ENCODE data around the gene LYSET.
A peak's percentile ranks its signal among the peaks of the same experiment; 100 is the strongest.
"Not testable (repeated sequence)": the region's sequence is repeated elsewhere in the genome, so short reads cannot be mapped to it uniquely, and the experiment has no call there.

The LYSET gene

GRCh38 chr14:93169619-93170018 lies 15.5 kb upstream of the LYSET start:
- DNase-seq: not testable (repeated sequence)

GRCh38 chr14:93170141-93170540 lies 15.0 kb upstream of the LYSET start:
- not testable (repeated sequence) for DNase-seq

GRCh38 chr14:93171376-93171775 lies 13.7 kb upstream of the LYSET start:
- no peak for DNase-seq

DNA sequence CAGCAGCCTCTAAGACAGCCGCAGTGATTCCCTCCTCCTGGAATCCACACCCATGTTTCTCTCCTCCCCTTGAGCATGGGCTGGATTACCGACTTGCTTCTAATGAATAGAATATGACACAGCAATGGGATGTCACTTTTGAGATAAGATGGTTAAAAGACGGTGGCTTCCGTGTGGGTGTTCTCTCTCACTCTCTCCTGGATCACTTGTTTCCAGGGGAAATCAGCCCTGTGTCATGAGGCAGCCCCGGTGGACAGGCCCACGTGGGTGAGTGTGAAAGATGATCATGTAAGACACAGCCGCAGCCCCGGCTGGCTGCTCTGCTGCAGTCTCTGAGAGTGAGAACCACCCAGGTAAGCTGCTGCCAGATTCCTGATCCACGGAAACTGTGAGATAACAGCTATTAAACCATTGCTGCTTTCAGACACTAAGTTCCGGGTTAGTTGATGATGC lies 11.1 kb upstream of the LYSET start:
- DNase-seq: peak; percentile 27

DNA sequence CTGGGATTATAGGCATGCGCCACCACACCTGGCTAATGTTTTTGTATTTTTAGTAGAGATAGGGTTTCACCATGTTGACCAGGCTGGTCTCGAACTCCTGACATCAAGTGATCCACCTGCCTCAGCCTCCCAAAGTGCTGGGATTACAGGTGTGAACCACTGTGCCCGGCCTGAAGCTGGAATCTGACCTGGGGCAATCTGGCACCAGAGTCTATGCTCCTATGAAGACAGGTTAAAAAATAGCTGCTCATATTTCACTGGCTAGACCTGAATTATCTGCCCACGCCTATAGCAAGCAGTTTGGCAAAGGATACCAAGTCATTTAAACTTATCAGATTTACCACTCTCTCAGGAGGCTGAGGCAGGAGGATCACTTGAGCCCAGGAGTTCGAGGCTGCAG lies 10.4 kb upstream of the LYSET start:
- not testable (repeated sequence) for DNase-seq

GRCh38 chr14:93175492-93175891 lies 9.6 kb upstream of the LYSET start:
- DNase-seq: no peak

GRCh38 chr14:93183596-93184317 lies 1.4 kb upstream of the LYSET start:
- no peak for DNase-seq

- DNase-seq: peak; percentile 63
These were observed 218 bp downstream of the LYSET start for GRCh38 chr14:93185349-93185720.

- DNase-seq: no peak
These were observed 1.3 kb downstream of the LYSET start for GRCh38 chr14:93186466-93186865.

DNA sequence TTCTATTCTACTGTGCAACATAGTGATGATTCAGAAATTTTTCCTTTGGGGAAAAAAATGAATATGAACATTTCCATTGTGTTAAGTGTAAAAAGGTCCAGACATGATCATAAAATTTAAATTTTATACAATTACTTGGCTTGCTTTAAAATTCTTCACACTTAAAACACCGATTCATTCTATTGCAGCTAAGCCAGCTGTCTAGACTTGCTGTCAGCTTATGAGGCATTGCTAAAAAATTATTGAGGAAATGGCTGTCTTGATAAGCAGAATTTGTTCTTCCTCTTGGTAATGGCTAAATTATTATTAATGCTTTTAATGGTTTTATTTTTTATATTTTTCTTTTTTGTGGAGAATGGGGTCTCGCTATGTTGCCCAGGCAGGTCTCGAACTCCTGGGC lies 1.8 kb downstream of the LYSET start:
- no peak for DNase-seq

DNA sequence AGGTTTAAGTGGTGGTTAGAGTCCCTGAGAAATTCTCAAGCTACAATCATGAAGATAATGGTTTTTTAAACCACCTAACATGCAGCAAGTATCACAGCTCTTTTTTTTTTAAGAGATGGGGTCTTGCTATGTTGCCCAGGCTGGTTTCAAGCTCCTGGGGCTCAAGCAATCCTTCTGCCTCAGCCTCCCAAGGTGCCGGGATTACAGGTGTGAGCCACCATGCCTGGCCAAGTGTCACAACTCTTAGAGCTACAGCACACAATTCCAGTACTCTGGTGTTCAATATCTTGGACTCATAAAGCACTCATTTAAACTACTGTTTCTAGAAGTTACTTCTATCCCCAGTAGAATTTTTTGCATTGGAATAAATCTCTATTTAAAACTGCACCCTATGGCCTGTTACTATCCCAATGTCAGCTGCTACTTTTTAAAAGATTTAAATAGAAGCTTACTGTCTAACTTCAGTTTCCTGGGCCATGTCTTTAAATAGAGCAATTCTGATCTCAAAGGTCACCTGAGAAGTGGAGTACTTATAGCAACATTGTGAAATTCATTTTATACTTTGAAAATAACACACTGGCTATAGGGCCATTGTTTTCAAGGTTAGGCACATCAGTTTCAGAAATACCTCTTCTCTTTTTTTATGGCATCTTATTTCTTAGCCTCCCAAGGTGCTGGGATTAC lies 10.3 kb downstream of the LYSET start:
- no peak for DNase-seq

- DNase-seq: no peak
These were observed 13.9 kb downstream of the LYSET start for GRCh38 chr14:93199031-93199430.

DNA sequence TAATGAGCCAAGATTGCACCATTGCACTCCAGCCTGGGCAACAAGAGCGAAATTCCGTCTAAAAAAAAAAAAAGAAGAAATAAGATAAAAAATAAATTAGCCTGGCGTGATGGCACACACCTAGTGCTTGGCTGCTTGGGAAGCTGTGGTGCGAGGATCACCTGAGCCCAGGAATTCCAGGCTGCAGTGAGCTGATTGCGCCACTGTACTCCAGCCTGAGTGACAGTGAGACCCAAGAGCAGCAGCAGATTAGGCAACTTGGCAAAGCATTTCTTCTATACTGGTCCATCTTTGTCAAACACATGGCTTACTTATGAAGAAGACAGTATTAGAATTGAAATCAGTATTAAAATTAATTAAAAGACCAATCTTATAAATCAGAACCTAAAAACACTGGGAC lies 15.4 kb downstream of the LYSET start:
- DNase-seq: no peak

DNA sequence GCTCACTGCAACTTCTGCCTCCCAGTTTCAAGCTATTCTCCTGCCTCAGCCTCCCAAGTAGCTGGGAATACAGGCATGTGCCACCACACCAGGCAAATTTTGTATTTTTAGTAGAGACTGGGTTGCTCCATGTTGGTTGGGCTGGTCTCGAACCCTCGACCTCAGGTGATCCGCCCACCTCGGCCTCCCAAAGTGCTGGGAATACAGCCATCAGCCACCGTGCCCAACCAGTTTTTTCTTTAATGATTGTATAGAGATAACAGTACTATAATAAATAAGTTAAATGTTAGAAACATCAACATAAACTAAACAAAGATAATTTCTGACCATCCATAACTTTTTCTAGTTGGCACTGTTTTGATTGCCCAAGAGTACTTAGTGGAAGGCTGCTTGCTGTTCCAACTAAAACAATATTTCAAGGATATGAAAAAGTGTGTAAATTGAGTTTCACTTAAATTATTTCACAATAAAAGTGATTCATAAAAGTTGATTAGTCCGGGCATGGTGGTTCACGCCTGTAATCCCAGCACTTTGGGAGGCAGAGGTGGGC lies 16.1 kb downstream of the LYSET start:
- DNase-seq: no peak

DNA sequence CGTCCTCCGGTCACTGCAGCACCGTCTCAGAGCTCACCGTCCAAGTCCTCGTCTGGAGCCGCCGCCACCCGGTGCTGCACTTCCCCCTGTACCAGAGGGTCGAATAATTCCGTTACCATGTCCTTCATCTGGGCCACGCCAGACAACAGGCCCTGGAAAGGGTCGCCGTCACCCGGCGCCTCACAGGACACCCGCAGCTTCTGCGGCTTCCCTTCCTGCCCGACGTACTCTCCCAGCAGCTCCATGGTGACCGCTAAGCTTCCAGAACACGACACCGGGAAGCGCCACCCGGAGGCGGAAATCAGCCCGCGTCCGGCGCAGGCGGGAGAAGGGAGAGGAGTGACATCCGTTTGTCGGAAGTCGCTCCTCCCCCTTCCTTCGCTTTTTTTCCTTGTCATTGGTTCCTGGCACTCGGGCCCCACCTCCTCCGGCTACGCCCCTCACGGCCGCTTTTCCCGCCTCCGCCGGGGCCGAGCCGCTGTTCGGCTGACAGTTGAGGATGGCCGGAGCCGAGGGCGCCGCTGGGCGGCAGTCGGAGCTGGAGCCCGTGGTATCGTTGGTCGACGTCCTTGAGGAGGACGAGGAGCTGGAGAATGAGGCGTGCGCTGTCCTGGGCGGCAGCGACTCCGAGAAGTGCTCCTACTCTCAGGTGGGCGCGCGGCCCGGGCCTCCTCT lies 21.8 kb downstream of the LYSET start, which contains the start of the genes GON7 and UBR7:
GON7 (minus strand) TSS at position 273 of the 675 bp plus-strand sequence; CDS start at position 245, 28 bp downstream.
UBR7 (plus strand) TSS at position 464 of the 675 bp plus-strand sequence; CDS start at position 500, 36 bp downstream.
- peak; percentile 97 for DNase-seq

DNA sequence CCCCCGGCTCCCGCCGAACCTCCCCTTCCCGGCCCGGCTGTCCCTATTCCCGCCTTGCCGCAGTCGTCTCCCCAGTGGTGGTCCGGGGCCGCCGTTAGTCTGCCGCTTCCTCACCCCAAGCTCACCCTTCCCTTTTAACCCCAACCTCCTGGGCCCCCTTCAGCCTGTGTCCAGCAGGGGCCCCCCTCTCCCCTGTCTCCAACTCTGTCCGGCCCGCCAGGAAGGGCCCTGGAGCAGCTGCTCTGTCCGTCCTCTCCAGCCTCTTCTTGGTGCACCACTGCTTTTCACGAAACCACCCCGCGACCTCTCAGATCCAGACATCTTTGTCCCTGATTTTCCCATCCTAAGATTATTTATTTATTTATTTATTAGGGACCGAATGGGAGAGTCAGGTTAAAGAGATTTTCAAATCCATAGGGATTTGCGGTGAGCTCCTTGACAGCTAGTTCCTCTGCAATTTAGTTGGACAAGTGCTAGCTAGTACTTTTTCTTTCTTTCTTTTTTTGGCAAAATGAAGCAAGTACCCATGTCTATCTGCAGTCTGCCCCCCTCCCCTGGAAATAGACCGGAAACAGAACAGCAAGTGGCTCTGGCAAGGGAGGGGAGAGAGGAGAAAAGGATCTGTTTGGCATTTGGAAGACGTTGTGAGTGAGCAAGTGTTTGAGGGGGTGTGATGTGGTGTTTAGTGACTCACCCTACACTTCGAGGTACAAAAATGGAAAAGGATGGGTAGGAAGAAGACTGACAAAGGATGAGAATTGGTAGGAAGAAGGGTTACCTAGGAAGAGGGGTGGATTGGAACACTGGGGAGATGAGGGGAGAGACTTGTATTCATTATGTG lies 22.6 kb downstream of the LYSET start:
- DNase-seq: no peak

DNA sequence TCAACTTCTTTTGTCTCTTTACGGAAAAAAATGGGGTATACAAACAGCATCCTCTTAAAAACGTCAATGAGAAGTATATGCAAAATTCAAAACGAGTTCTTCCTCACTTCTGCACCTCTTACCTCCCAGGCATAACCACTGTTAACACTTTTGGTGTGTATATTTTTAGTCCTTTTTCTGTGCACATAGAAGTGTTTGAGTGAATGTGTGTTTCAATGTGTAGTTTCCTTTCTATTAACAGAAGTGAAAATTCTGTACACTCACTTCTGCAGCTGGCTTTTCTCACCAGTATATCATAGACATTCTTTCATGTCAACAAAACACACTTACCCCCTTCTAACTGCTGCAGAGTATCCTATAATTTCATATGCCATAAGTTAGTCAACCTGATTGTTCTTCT lies 27.3 kb downstream of the LYSET start:
- DNase-seq: no peak

GRCh38 chr14:93214598-93214997 lies 29.5 kb downstream of the LYSET start:
- no peak for DNase-seq

DNA sequence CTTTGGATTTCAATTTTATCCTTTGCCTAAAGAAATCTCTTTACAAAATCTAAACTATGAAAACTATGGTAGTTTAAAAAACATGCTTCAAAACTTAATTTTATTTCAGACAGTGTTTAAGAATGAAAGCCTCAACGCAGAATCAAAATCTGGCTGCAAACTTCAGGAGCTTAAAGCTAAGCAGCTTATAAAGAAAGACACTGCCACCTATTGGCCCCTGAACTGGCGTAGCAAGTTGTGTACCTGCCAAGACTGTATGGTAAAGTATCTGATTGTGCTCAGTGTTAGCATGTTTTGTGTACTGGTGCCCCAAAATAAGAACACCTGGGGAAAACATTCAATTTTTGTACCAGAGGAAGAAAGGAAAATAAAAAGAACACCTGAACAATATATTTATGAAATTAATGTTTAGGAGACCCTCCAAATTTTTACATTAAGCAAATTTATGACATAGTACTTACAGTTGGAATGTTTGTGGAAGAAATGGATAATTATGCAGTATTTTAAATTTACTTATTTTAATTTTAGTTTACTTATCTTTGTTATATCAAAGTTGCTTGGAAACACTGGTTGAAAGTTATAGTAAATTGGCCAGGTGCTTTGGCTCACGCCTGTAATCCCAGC lies 34.1 kb downstream of the LYSET start:
- no peak for DNase-seq

GRCh38 chr14:93220509-93220908 lies 35.4 kb downstream of the LYSET start:
- DNase-seq: no peak

- no peak for DNase-seq
These were observed 38.4 kb downstream of the LYSET start for GRCh38 chr14:93223565-93223964.

DNA sequence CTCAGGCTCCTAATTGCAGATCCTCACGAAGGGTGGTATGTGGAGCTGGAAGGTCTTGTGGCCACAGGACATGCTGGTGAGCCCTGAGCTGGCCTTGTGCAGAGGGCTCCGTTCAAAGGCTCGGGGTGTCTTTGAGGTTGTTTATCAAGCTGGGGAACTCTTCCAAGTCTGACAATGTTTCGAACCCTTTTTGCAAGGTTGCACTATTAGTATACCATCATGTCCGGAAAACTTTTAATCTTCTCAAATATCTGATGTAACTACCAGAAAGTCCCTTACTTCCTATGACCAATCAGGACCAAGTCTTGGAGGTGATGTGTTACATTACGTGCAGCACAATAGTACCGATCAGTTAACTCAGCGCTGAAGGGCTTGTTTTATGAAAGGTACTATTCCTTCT lies 43.4 kb downstream of the LYSET start:
- no peak for DNase-seq

Measured in retina (tissue), 1 donor.